Nephron (organoid): ENCODE data around the gene LRBA.

Experiments used
- H3K27ac Mint-ChIP-seq, 3 experiments: 2 replicates each; pipeline ENCODE4 v1.8.0; 2020; ENCODE audit warnings: mixed read lengths in 3 of 3, mild to moderate bottlenecking in 2 of 3, moderate library complexity in 1 of 3
- H3K27me3 Mint-ChIP-seq: 2 replicates; pipeline ENCODE4 v1.8.0; 2021; ENCODE audit warnings: low read depth, mild to moderate bottlenecking, moderate library complexity, mixed read lengths
- H3K36me3 Mint-ChIP-seq: 2 replicates; pipeline ENCODE4 v1.8.0; 2020; ENCODE audit warnings: low read depth, mixed read lengths
- H3K4me1 Mint-ChIP-seq: 2 replicates; pipeline ENCODE4 v1.8.0; 2020; ENCODE audit warnings: mixed read lengths
- H3K4me3 Mint-ChIP-seq, 3 experiments: 2 replicates each; pipeline ENCODE4 v1.8.0; 2020; ENCODE audit warnings: mild to moderate bottlenecking in 3 of 3, mixed read lengths in 3 of 3, moderate library complexity in 2 of 3
- H3K9me3 Mint-ChIP-seq: 2 replicates; pipeline ENCODE4 v1.8.0; 2020; ENCODE audit warnings: mixed read lengths
- TF ChIP-seq, protein P1 (sequence below), 3 experiments: fragments of 200-600 bp; sonication (generic); IDR thresholded peaks; one replicate each; pipeline ENCODE4 v1.5.0; 2021; ENCODE audit warnings: antibody characterized with exemption in 3 of 3; ENCODE audit not compliant: unreplicated experiment in 3 of 3

LRBA gene

DNA sequence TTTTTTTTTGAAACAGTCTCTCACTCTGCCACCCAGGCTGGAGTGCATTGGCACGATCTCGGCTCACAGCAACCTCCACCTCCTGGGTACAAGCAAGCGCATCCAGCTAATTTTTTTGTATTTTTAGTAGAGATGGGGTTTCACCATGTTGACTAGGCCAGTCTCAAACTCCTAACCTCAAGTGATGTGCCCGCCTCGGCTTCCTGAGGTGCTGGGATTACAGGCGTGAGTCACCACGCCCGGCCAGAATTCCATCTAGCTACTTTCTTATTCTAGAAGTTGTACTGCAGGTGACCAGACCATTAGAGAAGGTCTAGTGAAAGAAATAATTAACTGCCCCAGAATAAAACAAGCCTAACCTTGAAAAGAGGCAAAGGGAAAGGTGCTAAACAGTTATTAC is 2.3 kb downstream of the LRBA start:
- H3K4me3 Mint-ChIP-seq: peak overlapping the region; percentile 99 to 100 (median 99)
- H3K4me1 Mint-ChIP-seq: peaks cover 27% of the 10 kb centered on the region
- peaks cover 4% of the 10 kb centered on the region for H3K36me3 Mint-ChIP-seq
- no peaks in the 10 kb centered on the region for H3K27me3 Mint-ChIP-seq
- TF ChIP-seq, protein P1, sequence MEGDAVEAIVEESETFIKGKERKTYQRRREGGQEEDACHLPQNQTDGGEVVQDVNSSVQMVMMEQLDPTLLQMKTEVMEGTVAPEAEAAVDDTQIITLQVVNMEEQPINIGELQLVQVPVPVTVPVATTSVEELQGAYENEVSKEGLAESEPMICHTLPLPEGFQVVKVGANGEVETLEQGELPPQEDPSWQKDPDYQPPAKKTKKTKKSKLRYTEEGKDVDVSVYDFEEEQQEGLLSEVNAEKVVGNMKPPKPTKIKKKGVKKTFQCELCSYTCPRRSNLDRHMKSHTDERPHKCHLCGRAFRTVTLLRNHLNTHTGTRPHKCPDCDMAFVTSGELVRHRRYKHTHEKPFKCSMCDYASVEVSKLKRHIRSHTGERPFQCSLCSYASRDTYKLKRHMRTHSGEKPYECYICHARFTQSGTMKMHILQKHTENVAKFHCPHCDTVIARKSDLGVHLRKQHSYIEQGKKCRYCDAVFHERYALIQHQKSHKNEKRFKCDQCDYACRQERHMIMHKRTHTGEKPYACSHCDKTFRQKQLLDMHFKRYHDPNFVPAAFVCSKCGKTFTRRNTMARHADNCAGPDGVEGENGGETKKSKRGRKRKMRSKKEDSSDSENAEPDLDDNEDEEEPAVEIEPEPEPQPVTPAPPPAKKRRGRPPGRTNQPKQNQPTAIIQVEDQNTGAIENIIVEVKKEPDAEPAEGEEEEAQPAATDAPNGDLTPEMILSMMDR (IDR thresholded peaks at IDR 0.05; ENCODE audit: unreplicated experiment in 3 of 3): no peak
- no peaks in the 10 kb centered on the region for H3K9me3 Mint-ChIP-seq
- peak overlapping the region; percentile 12 to 82 (median 22) for H3K27ac Mint-ChIP-seq

DNA sequence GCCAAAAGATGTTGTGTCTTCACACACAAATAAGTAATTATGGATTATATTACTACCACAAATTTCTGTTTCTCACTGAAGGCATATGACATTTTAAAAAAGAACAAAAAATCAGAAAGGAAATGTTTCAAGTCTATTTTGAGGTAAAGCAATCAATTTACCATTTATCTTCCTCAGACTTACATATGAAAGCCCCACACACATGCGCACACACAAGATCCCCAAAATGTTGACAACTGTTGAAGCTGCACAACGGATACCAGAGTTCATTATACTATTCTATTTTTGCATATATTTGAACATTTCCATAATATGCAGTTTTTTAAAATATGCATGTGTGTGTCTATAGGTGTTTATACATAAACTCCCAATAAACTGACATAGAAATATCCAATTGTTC is 2.7 kb downstream of the LRBA start:
- H3K36me3 Mint-ChIP-seq: peaks cover 4% of the 10 kb centered on the region
- TF ChIP-seq, protein P1 (IDR thresholded peaks at IDR 0.05; ENCODE audit: unreplicated experiment in 3 of 3): no peak
- no peaks in the 10 kb centered on the region for H3K27me3 Mint-ChIP-seq
- H3K27ac Mint-ChIP-seq: peak overlapping the region in 1 of 3 experiments; percentile 54
- no peaks in the 10 kb centered on the region for H3K9me3 Mint-ChIP-seq
- H3K4me1 Mint-ChIP-seq: peaks cover 27% of the 10 kb centered on the region
- H3K4me3 Mint-ChIP-seq: peak overlapping the region; percentile 14 to 54 (median 18)

DNA sequence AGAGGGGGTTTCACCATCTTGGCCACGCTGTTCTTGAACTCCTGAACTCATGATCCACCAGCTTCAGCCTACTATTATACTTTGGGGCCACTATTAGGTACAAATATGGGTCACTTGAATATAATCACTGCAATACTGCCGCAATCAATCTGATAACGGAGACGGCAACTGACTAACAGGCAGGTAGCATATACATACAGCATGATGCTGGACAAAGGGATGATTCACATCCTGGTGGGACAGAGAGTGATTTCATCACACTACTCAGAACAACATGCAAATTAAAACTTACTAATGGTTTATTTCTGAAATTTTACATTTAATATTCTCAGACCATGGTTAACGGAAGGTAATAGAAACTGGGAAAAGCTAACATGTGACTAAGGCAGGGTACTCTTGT is 10.9 kb downstream of the LRBA start:
- H3K4me1 Mint-ChIP-seq: no peaks in the 10 kb centered on the region
- H3K4me3 Mint-ChIP-seq: no peak overlapping the region
- H3K27ac Mint-ChIP-seq: no peak overlapping the region
- TF ChIP-seq, protein P1 (IDR thresholded peaks at IDR 0.05; ENCODE audit: unreplicated experiment in 3 of 3): no peak
- H3K36me3 Mint-ChIP-seq: peaks cover 11% of the 10 kb centered on the region
- no peaks in the 10 kb centered on the region for H3K27me3 Mint-ChIP-seq
- no peaks in the 10 kb centered on the region for H3K9me3 Mint-ChIP-seq

DNA sequence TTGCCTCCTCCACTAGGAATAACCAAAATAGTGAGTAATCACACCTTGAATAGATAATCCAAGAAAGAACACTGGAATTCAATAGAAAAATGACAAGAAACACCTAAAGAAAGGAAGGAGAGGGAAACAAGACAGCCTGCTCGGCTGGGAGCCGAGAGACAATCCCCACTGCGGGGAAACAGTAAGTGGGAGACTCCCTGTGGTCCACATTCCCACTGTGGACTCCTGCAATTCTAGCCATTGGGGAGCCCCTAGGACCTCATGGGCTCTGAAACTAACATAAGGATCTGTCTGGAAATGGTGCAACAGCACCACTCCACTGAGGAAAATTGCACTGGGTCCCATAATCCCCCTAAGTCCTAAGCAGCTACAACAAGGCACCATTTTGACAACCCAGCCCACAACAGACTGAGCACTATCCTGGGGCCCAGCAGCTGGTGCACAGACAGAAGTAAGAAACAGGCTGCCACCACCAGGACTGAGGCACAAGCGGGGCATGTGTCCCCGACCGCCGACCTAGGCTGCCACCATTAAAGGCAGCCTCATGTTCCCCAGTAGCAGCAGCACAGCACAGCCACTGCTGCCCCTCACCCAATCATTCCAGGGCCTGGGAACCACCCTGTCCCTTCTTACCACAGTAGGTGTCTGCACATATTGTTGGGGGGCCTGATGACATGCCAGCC is 14.2 kb downstream of the LRBA start:
- Mint-ChIP-seq H3K36me3 (peaks cover 11% of the 10 kb centered on the region), H3K4me3 (no peak overlapping the region), H3K27me3 (no peaks in the 10 kb centered on the region), H3K4me1 (no peaks in the 10 kb centered on the region), H3K9me3 (no peaks in the 10 kb centered on the region), H3K27ac (no peak overlapping the region)
- TF ChIP-seq, protein P1 (IDR thresholded peaks at IDR 0.05; ENCODE audit: unreplicated experiment in 3 of 3): no peak

DNA sequence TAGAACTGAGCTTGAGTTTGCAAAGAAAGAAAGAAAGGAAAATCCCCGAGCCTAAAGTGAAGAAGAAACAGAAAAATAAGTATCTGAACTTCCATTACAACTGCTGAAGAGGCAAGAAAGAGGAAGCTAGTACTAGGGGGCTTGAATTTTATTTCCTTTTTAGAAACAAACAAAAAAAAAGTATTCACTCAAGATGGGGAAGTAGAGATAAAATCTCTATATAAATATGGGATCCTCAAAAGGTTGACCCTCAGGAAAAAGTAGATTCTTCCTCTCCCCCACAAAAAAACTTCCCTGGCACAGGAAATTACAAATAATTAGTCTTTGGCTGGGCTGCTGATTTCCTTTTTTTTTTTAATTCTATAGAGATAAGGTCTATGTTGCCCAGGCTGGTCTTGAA is 16.0 kb downstream of the LRBA start:
- H3K4me1 Mint-ChIP-seq: no peaks in the 10 kb centered on the region
- H3K9me3 Mint-ChIP-seq: no peaks in the 10 kb centered on the region
- peaks cover 5% of the 10 kb centered on the region for H3K36me3 Mint-ChIP-seq
- no peaks in the 10 kb centered on the region for H3K27me3 Mint-ChIP-seq
- H3K4me3 Mint-ChIP-seq: no peak overlapping the region
- TF ChIP-seq, protein P1 (IDR thresholded peaks at IDR 0.05; ENCODE audit: unreplicated experiment in 3 of 3): no peak
- H3K27ac Mint-ChIP-seq: no peak overlapping the region

DNA sequence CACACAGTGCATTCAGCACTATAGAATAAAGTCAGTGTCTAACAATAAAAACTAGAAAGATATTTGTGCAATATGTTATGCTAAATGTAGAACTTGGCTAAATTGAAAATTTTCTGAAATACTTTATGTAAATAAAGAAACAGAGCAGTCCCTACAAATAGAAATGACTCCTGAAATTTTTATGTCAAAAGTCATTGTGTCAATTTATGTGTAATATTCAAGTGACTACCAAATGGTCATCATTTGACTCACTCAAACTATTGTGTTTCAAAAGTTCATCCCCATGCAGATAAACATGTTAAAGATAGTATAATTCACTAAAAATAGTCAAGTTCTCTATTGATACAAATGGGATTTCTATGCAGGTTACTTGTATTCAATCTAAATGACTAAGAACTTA is 17.9 kb downstream of the LRBA start:
- no peaks in the 10 kb centered on the region for H3K27me3 Mint-ChIP-seq
- H3K9me3 Mint-ChIP-seq: no peaks in the 10 kb centered on the region
- no peaks in the 10 kb centered on the region for H3K4me1 Mint-ChIP-seq
- peaks cover 8% of the 10 kb centered on the region for H3K36me3 Mint-ChIP-seq
- no peak overlapping the region for H3K4me3 Mint-ChIP-seq
- H3K27ac Mint-ChIP-seq: no peak overlapping the region
- TF ChIP-seq, protein P1 (IDR thresholded peaks at IDR 0.05; ENCODE audit: unreplicated experiment in 3 of 3): no peak
